DMS 273 treated with DMSO at 0.1 percent for 48 hours (cell line): ENCODE measurements around the gene DUS1L.

Experiments used
- DNase-seq: peaks from one replicate; lab custom pipeline; 2025; lab: John Stamatoyannopoulos, UW

DUS1L gene

GRCh38 chr17:82023447-82024241 is 42.0 kb downstream of the DUS1L start:
- no peak for DNase-seq

- peak; percentile 98 for DNase-seq
Measured at GRCh38 chr17:82022981-82023446, 42.6 kb downstream of the DUS1L start, which contains the start of gene LRRC45. Gene LRRC45, plus strand, starts transcription at chr17:82023305. Its CDS starts 339 bp downstream, at chr17:82023644.

GRCh38 chr17:82022310-82022980 is 43.2 kb downstream of the DUS1L start, which contains the start of gene CENPX:
Gene CENPX, minus strand, starts transcription at chr17:82022878. Its CDS starts 17 bp downstream, at chr17:82022861.
- DNase-seq, result no peak

- no peak for DNase-seq
Measured at GRCh38 chr17:82021900-82022309, 43.7 kb downstream of the DUS1L start.

GRCh38 chr17:82021107-82021899 is 44.3 kb downstream of the DUS1L start:
- DNase-seq, result peak; percentile 37

- DNase-seq, result no peak
Measured at GRCh38 chr17:82020572-82021106, 45.0 kb downstream of the DUS1L start.

- no peak for DNase-seq
Measured at GRCh38 chr17:82019690-82020571, 45.7 kb downstream of the DUS1L start.

GRCh38 chr17:82018989-82019689 is 46.5 kb downstream of the DUS1L start:
- no peak for DNase-seq

- DNase-seq, result no peak
Measured at GRCh38 chr17:82018152-82018988, 47.2 kb downstream of the DUS1L start.

GRCh38 chr17:82017612-82018151 is 47.9 kb downstream of the DUS1L start:
- no peak for DNase-seq

GRCh38 chr17:82016875-82017459 is 48.6 kb downstream of the DUS1L start:
- DNase-seq, result no peak

- DNase-seq, result no peak
Measured at GRCh38 chr17:82016061-82016874, 49.3 kb downstream of the DUS1L start.

GRCh38 chr17:82015311-82015971 is 50.2 kb downstream of the DUS1L start:
- no peak for DNase-seq

GRCh38 chr17:82014971-82015310 is 50.7 kb downstream of the DUS1L start:
- no peak for DNase-seq

GRCh38 chr17:82014432-82014831 is 51.2 kb downstream of the DUS1L start:
- DNase-seq, result no peak

GRCh38 chr17:82013772-82014321 is 51.8 kb downstream of the DUS1L start:
- DNase-seq, result no peak

GRCh38 chr17:82013341-82013740 is 52.3 kb downstream of the DUS1L start:
- no peak for DNase-seq
